ENCODE results near the gene MADD. TPM values are rescaled to one million over a fixed set of nuclear protein-coding genes. Genes with fewer than 3 reads are reported as not detected.

MADD gene
- total RNA-seq, 1 donor from 2014 or later, result 31.7 TPM

- Histone ChIP-seq H3K4me1 (no peaks in the 10 kb centered on the region), H3K9me3 (no peaks in the 10 kb centered on the region), H3K36me3 (peaks cover 60 to 78% of the 10 kb centered on the region in 2 donors), H3K27me3 (no peaks in the 10 kb centered on the region), H3K27ac (no peak overlapping the region), H3K4me3 (no peak overlapping the region)
- no peak for DNase-seq (ENCODE audit: low spot score in 2 of 2)
- TF ChIP-seq, protein P1, sequence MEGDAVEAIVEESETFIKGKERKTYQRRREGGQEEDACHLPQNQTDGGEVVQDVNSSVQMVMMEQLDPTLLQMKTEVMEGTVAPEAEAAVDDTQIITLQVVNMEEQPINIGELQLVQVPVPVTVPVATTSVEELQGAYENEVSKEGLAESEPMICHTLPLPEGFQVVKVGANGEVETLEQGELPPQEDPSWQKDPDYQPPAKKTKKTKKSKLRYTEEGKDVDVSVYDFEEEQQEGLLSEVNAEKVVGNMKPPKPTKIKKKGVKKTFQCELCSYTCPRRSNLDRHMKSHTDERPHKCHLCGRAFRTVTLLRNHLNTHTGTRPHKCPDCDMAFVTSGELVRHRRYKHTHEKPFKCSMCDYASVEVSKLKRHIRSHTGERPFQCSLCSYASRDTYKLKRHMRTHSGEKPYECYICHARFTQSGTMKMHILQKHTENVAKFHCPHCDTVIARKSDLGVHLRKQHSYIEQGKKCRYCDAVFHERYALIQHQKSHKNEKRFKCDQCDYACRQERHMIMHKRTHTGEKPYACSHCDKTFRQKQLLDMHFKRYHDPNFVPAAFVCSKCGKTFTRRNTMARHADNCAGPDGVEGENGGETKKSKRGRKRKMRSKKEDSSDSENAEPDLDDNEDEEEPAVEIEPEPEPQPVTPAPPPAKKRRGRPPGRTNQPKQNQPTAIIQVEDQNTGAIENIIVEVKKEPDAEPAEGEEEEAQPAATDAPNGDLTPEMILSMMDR (IDR thresholded peaks at IDR 0.05), result no peak
- intact Hi-C loops (cut with DNase I), result no loop called here
These were observed 7.0 kb downstream of the MADD start for GRCh38 chr11:47276923-47277322.

GRCh38 chr11:47278058-47278457, 8.1 kb downstream of the MADD start:
- TF ChIP-seq, protein P1 (IDR thresholded peaks at IDR 0.05), result no peak
- no peak overlapping the region for H3K4me3 ChIP-seq
- no peaks in the 10 kb centered on the region for H3K27me3 ChIP-seq
- H3K9me3 ChIP-seq, result no peaks in the 10 kb centered on the region
- H3K27ac ChIP-seq, result no peak overlapping the region
- DNase-seq (ENCODE audit: low spot score in 2 of 2), result no peak
- intact Hi-C loops (cut with DNase I), result no loop called here
- peaks cover 70 to 89% of the 10 kb centered on the region in 2 donors for H3K36me3 ChIP-seq
- H3K4me1 ChIP-seq, result no peaks in the 10 kb centered on the region

DNA sequence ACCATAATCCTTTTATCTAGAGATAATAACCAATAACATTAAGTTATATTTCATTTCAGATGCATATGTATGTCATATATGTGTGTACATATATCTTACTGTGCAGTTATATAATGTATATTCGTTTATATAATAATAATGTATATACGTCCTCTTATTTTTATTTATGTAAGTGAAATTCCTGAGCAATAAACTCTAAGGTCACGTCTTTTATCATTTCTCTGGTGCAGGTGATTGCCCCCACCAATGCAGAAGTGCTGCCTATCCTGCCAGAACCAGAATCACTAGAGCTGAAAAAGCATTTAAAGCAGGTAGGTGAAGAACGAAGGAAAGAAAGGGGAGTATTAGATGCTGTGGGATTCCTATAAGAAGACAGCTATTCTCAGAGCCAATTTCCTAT, 8.8 kb downstream of the MADD start:
- TF ChIP-seq, protein P1 (IDR thresholded peaks at IDR 0.05), result no peak

GRCh38 chr11:47280099-47280498, 10.2 kb downstream of the MADD start:
- TF ChIP-seq, protein P1 (IDR thresholded peaks at IDR 0.05), result no peak
- Histone ChIP-seq H3K4me1 (no peaks in the 10 kb centered on the region), H3K27me3 (no peaks in the 10 kb centered on the region), H3K9me3 (no peaks in the 10 kb centered on the region), H3K4me3 (no peak overlapping the region), H3K27ac (no peak overlapping the region), H3K36me3 (peaks cover 84 to 99% of the 10 kb centered on the region in 2 donors)
- no peak for DNase-seq (ENCODE audit: low spot score in 2 of 2)
- intact Hi-C loops (cut with DNase I), result no loop called here

More for the DNA sequence above, 8.8 kb downstream of the MADD start:
- intact Hi-C loops (cut with DNase I), result no loop called here
- H3K9me3 ChIP-seq, result no peaks in the 10 kb centered on the region
- no peak overlapping the region for H3K27ac ChIP-seq
- no peaks in the 10 kb centered on the region for H3K27me3 ChIP-seq
- H3K4me1 ChIP-seq, result no peaks in the 10 kb centered on the region
- no peak overlapping the region for H3K4me3 ChIP-seq
- H3K36me3 ChIP-seq, result peaks cover 77 to 96% of the 10 kb centered on the region in 2 donors
- DNase-seq (ENCODE audit: low spot score in 2 of 2), result no peak

DNA sequence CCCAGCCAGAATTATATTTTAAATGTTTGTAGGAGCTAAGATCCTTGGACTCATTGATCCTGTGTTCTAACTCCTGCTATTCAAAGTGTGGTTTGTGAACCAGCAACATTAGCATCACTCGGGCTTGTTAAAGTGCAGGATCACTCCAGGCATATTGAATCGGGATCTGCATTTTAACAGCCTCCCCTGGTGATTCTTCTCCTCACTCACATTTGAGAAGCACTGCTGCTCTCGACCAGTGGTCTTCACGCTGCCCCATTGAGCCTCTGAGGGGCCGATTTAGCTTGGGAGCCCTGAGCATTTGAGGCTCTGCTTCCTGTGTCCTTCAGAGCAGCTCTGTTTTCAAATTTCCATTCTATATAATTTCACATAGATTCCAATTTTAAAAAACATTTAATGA, 10.9 kb downstream of the MADD start:
- no peak overlapping the region for H3K4me3 ChIP-seq
- intact Hi-C loops (cut with DNase I), result no loop called here
- peaks cover 84 to 99% of the 10 kb centered on the region in 2 donors for H3K36me3 ChIP-seq
- TF ChIP-seq, protein P1 (IDR thresholded peaks at IDR 0.05), result no peak
- no peaks in the 10 kb centered on the region for H3K27me3 ChIP-seq
- DNase-seq (ENCODE audit: low spot score in 2 of 2), result no peak
- H3K4me1 ChIP-seq, result no peaks in the 10 kb centered on the region
- no peaks in the 10 kb centered on the region for H3K9me3 ChIP-seq
- H3K27ac ChIP-seq, result no peak overlapping the region

GRCh38 chr11:47282462-47282861, 12.5 kb downstream of the MADD start:
- Histone ChIP-seq H3K27ac (no peak overlapping the region), H3K27me3 (no peaks in the 10 kb centered on the region), H3K36me3 (peaks cover 88 to 100% of the 10 kb centered on the region in 2 donors), H3K4me1 (no peaks in the 10 kb centered on the region), H3K9me3 (no peaks in the 10 kb centered on the region), H3K4me3 (no peak overlapping the region)
- TF ChIP-seq, protein P1 (IDR thresholded peaks at IDR 0.05), result no peak
- intact Hi-C loops (cut with DNase I), result no loop called here
- DNase-seq (ENCODE audit: low spot score in 2 of 2), result no peak
